Erythroblast (primary cell): ENCODE measurements around the gene KPNA4.

Experiments used
- GATA1 ChIP-seq: IDR thresholded peaks from 2 replicates; pipeline ENCODE4 v1.6.1; 2011; ENCODE audit warnings: low read depth, mild to moderate bottlenecking, control low read depth, low read length, moderate library complexity
- POLR2A ChIP-seq: IDR thresholded peaks from 2 replicates; pipeline ENCODE4 v1.6.1; 2011; ENCODE audit warnings: mild to moderate bottlenecking, low read length

GRCh38 chr3:160477750-160478149 is 87.6 kb downstream of the KPNA4 start:
- TF ChIP-seq POLR2A, result no peak
- TF ChIP-seq GATA1, result no peak
